ENCODE results near the gene LRRC37B.
"Not testable (repeated sequence)": the region's sequence is repeated elsewhere in the genome, so short reads cannot be mapped to it uniquely, and the experiment has no call there.

DNA sequence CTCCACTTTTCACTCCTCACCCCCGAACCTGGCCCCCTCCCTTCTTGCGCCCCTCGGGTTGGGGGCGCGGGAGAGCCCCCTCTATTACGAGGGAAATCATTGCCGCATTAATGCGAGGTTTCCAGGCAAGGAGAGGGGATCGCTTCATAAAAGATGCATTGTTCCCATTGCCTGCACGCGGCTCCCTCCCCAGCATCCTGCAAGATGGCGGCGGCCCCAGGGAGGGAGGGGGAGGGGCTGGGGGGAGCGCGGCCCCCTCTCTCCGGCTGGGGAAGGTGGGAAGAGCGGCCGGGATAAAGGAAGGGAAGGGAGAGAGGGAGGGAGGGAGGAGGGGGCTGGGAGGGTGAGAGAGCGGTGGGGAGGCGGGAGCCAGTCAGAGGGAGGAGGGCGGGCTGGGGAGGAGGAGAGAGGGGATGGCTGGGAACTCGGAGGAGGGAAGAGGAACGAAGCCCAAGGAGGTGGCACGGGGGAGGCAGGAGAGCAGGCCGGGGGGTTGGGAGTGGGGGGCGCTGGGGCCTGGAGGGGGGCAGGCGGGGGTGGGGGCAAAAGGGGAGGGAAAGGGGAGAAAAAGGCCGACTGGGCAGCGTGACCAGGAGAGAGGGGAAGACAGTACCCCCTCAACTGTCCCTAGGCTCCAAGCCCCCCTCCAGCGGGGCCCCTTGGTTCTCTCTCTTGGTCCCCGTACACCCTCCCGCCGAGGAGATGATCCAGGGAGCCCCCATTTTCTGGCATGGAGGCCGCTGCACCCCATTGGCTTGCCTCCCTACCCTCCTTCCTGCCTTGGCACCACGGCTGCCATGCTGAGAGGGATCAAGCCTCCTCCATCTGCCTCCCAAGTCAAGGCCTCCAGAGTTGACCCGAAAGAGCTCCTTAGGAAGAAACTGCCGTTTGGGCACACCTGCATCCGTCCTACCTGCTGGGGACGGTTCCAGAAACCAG, 77.1 kb downstream of the LRRC37B start:
- TF ChIP-seq, protein P1, sequence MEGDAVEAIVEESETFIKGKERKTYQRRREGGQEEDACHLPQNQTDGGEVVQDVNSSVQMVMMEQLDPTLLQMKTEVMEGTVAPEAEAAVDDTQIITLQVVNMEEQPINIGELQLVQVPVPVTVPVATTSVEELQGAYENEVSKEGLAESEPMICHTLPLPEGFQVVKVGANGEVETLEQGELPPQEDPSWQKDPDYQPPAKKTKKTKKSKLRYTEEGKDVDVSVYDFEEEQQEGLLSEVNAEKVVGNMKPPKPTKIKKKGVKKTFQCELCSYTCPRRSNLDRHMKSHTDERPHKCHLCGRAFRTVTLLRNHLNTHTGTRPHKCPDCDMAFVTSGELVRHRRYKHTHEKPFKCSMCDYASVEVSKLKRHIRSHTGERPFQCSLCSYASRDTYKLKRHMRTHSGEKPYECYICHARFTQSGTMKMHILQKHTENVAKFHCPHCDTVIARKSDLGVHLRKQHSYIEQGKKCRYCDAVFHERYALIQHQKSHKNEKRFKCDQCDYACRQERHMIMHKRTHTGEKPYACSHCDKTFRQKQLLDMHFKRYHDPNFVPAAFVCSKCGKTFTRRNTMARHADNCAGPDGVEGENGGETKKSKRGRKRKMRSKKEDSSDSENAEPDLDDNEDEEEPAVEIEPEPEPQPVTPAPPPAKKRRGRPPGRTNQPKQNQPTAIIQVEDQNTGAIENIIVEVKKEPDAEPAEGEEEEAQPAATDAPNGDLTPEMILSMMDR (IDR thresholded peaks at IDR 0.05): not testable (repeated sequence)
- not testable (repeated sequence) for TF ChIP-seq POLR2A (IDR thresholded peaks at IDR 0.05)
